GM12878 (cell line): Measurements from ENCODE around the gene PARD6A. TPM values are rescaled to one million over a fixed set of nuclear protein-coding genes. Genes with fewer than 3 reads are reported as not detected.

Source experiments
- ATAC-seq: fragments of 200-7000 bp; cut with Tn5 transposase; 3 replicates; pipeline ENCODE4 v1.9.1; 2020; ENCODE audit warnings: mild to moderate bottlenecking, moderate library complexity
- BruUV-seq: library from RNA; stranded (reverse); fragments of 400-500 nt; replicated peaks from 2 replicates; lab custom pipeline; 2021; lab: Mats Ljungman, UMichigan
- CTCF ChIA-PET: fragments of 300-600 bp; sonication (Branson Sonifier 250); formaldehyde crosslinking; extraction: SDS; loops from one replicate; lab custom pipeline; 2021; ENCODE audit warnings: inconsistent platforms; lab: Yijun Ruan, JAX
- POLR2A ChIA-PET: fragments of 350-600 bp; formaldehyde crosslinking; extraction: SDS; loops from one replicate; lab custom pipeline; 2021; ENCODE audit warnings: inconsistent platforms; lab: Charles Lee
- RAD21 ChIA-PET: fragments of 300-600 bp; sonication (Branson Sonifier 250); formaldehyde crosslinking; loops from one replicate; lab custom pipeline; 2023; ENCODE audit warnings: antibody characterized with exemption; ENCODE audit not compliant: unreplicated experiment; lab: Charles Lee
- SMC1A ChIA-PET: fragments of 300-600 bp; sonication (Branson Sonifier 250); formaldehyde crosslinking; loops from one replicate; lab custom pipeline; 2023; ENCODE audit not compliant: unreplicated experiment, uncharacterized antibody; lab: Charles Lee
- DNase-seq: peaks from one replicate; pipeline ENCODE4 v3.0.0-alpha.2; 2011; ENCODE audit warnings: low read depth, low spot score
- FAIRE-seq: peaks from 3 replicates; lab custom pipeline; 2011; peaks lifted over from hg19 to GRCh38; lab: Jason Lieb, UNC
- H2AFZ ChIP-seq: 2 replicates; pipeline ENCODE4 v1.6.0; 2011; ENCODE audit warnings: low read depth, low read length, control low read depth; ENCODE audit not compliant: control insufficient read depth
- H3K27ac ChIP-seq: 2 replicates; pipeline ENCODE4 v1.5.1; 2011; ENCODE audit warnings: control low read depth; ENCODE audit not compliant: control insufficient read depth, insufficient read depth
- H3K27me3 ChIP-seq, 2 experiments: replicated peaks in 1 of 2; 2 replicates each; pipeline versions ENCODE4 v1.6.0 to v1.6.1; 2011; ENCODE audit warnings: low read length in 1 of 2; ENCODE audit not compliant: control insufficient read depth in 2 of 2, insufficient read depth in 2 of 2
- H3K36me3 ChIP-seq, 2 experiments: 2 replicates each; pipeline ENCODE4 v1.5.1; 2011; ENCODE audit warnings: low read length in 1 of 2; ENCODE audit not compliant: control insufficient read depth in 2 of 2, insufficient read depth in 2 of 2
- H3K4me1 ChIP-seq: 2 replicates; pipeline ENCODE4 v1.6.1; 2011; ENCODE audit warnings: mild to moderate bottlenecking, low read length, moderate library complexity, mixed read lengths; ENCODE audit not compliant: control insufficient read depth, insufficient read depth
- H3K4me2 ChIP-seq: 2 replicates; pipeline ENCODE4 v1.6.0; 2011; ENCODE audit warnings: control low read depth; ENCODE audit not compliant: control insufficient read depth, insufficient read depth
- H3K4me3 ChIP-seq: fragments of 200-600 bp; sonication (generic); 2 replicates; pipeline ENCODE4 v1.5.1; 2016
- H3K79me2 ChIP-seq: 2 replicates; pipeline ENCODE4 v1.6.0; 2011; ENCODE audit warnings: low read length; ENCODE audit not compliant: control insufficient read depth, insufficient read depth
- H3K9ac ChIP-seq: 2 replicates; pipeline ENCODE4 v1.8.0; 2011; ENCODE audit warnings: low read length, control low read depth, mixed read lengths; ENCODE audit not compliant: control insufficient read depth, insufficient read depth
- H3K9me3 ChIP-seq: replicated peaks from 3 replicates; pipeline ENCODE4 v1.5.1; 2011; ENCODE audit warnings: mild to moderate bottlenecking, low read length; ENCODE audit not compliant: control insufficient read depth, insufficient read depth
- H4K20me1 ChIP-seq: 2 replicates; pipeline ENCODE4 v1.6.0; 2011; ENCODE audit not compliant: control insufficient read depth, insufficient read depth
- BACH1 ChIP-seq: fragments of 450-650 bp; IDR thresholded peaks from 2 replicates; pipeline ENCODE4 v1.6.1; 2017; ENCODE audit warnings: mild to moderate bottlenecking, borderline replicate concordance
- BHLHE40 ChIP-seq, 2 experiments: fragments of 450-650 bp in 1 of 2; IDR thresholded peaks; 2 replicates each; pipeline ENCODE4 v1.6.1; 2011 to 2017; ENCODE audit warnings: low read depth in 2 of 2, borderline replicate concordance in 1 of 2, improper control_type of control experiment in 1 of 2, low read length in 1 of 2, mild to moderate bottlenecking in 1 of 2
- CREB1 ChIP-seq: IDR thresholded peaks from 2 replicates; pipeline ENCODE4 v1.6.1; 2012; ENCODE audit warnings: low read depth, mild to moderate bottlenecking, inconsistent platforms
- IKZF1 ChIP-seq: fragments of 450-650 bp; conservative IDR thresholded peaks from 2 replicates; pipeline ENCODE4 v1.6.1; 2017; ENCODE audit warnings: antibody characterized with exemption, mild to moderate bottlenecking
- JUND ChIP-seq: IDR thresholded peaks from 2 replicates; pipeline ENCODE4 v1.6.1; 2012; ENCODE audit warnings: low read depth, mild to moderate bottlenecking, low read length, improper control_type of control experiment, moderate library complexity
- MYB ChIP-seq: fragments of 150-350 bp; IDR thresholded peaks from 2 replicates; pipeline ENCODE4 v1.6.1; 2014; ENCODE audit warnings: mild to moderate bottlenecking, low read depth, low read length, borderline replicate concordance
- SIX5 ChIP-seq: IDR thresholded peaks from 2 replicates; pipeline ENCODE4 v1.6.1; 2011; ENCODE audit warnings: mild to moderate bottlenecking, low read depth, low read length, moderate library complexity; ENCODE audit not compliant: severe bottlenecking
- SPI1 ChIP-seq: IDR thresholded peaks from 2 replicates; pipeline ENCODE4 v1.6.1; 2011; ENCODE audit warnings: low read depth, mild to moderate bottlenecking, low read length, moderate library complexity, borderline replicate concordance; ENCODE audit not compliant: insufficient read depth
- STAT3 ChIP-seq: IDR thresholded peaks from 2 replicates; pipeline ENCODE4 v1.6.1; 2011; ENCODE audit warnings: low read depth, low read length, improper control_type of control experiment
- ZBTB33 ChIP-seq: fragments of 450-650 bp; IDR thresholded peaks from 2 replicates; pipeline ENCODE4 v1.6.1; 2017; ENCODE audit warnings: mild to moderate bottlenecking
- WGBS: methylation state at CpG from one replicate; pipeline ENCODE4 v1.1.6; 2016; ENCODE audit warnings: low lambda C conversion rate; ENCODE audit not compliant: insufficient replicate concordance, insufficient coverage; ENCODE audit errors: missing lambda C conversion rate; 5-methylcytosine and 5-hydroxymethylcytosine counted together
- in situ Hi-C: fragments of 300-500 bp; cut with MboI; formaldehyde crosslinking; loops from 9 replicates; pipeline ENCODE4 v1.14.3; 2018; ENCODE audit warnings: mixed read lengths
- intact Hi-C: fragments of 100-400 bp; cut with micrococcal nuclease; formaldehyde crosslinking; loops from one replicate; pipeline ENCODE4 v1.14.2; 2022; ENCODE audit not compliant: unreplicated experiment
- polyA plus RNA-seq, 11 experiments: library from polyadenylated mRNA; depleted of rRNA in 4 of 11; unstranded in 6 of 11; stranded (reverse) in 5 of 11; fragments of >200 nt; fragmentation: Nextera tagmentation in 4 of 11; fragmentation: Illumina TruSeq in 1 of 11; extraction: Ambion mirVana in 4 of 11; extraction: Trizol in 1 of 11; gene quantifications; 1 replicate in 1 of 11; 2 replicates in 10 of 11; pipeline versions ENCODE4 v1.2.1 to v1.2.3, GENCODE V29; 2011 to 2016; ENCODE audit warnings: inconsistent platforms in 2 of 11, missing spikeins in 2 of 11, low read depth in 1 of 11
- total RNA-seq, 4 experiments: library from RNA; depleted of rRNA in 3 of 4; stranded (reverse); fragments of >200 nt in 3 of 4; fragmentation: Illumina TruSeq in 1 of 4; extraction: Trizol in 1 of 4; gene quantifications; 2 replicates each; pipeline versions ENCODE4 v1.2.1 to v1.2.3, GENCODE V29; 2013 to 2021

Gene PARD6A
- total and polyA plus RNA-seq, 10 of the 15 experiments (the other 5 are each of a cell fraction or from before 2014, with no cell fraction given) = 0.42 to 10.1 (median 4.4) TPM

GRCh38 chr16:67703626-67704025, 42.9 kb downstream of the PARD6A start:
- intact Hi-C loops = no loop called here

More at GRCh38 chr16:67703626-67704025, 42.9 kb downstream of the PARD6A start:
- no peaks in the 10 kb centered on the region; the same call in 2 of the 3 replicates for H3K9me3 ChIP-seq
- FAIRE-seq (no peak), DNase-seq (no peak), ATAC-seq (no peak)
- H3K4me2 ChIP-seq = no peak overlapping the region
- in situ Hi-C loops = no loop called here
- ChIA-PET RAD21 (no interaction called here), POLR2A (interaction anchor here (0.6 kb wide), 2 partner anchors 912 to 1054 kb away, joined by 4 to 5 read pairs; no protein-coding TSS in a partner anchor), CTCF (interaction anchor here (1.1 to 1.6 kb wide), 3 partner anchors 14 to 30 kb away, joined by 3 to 4 read pairs (median 4); no protein-coding TSS in a partner anchor), SMC1A (no interaction called here)
- H3K9ac ChIP-seq = no peak overlapping the region
- no peaks in the 10 kb centered on the region; the same call in 1 of the 2 replicates for H3K4me1 ChIP-seq
- no peaks in the 10 kb centered on the region for H3K27me3 ChIP-seq
- no TSS peak for BruUV-seq
- no peaks in the 10 kb centered on the region for H4K20me1 ChIP-seq
- no peak for TF ChIP-seq BHLHE40 (IDR thresholded peaks at IDR 0.05; ENCODE audit: borderline replicate concordance in 1 of 2, low read depth in 2 of 2, low read length in 1 of 2)
- no peak for TF ChIP-seq BACH1
- no peak for TF ChIP-seq SPI1
- no peak for TF ChIP-seq SIX5
- no peak for TF ChIP-seq CREB1
- no peak for TF ChIP-seq STAT3
- no peak for TF ChIP-seq IKZF1
- no peak for TF ChIP-seq MYB
- no peak for TF ChIP-seq JUND
- no peak for TF ChIP-seq ZBTB33
- H2AFZ ChIP-seq = no peak overlapping the region
- no peaks in the 10 kb centered on the region for H3K36me3 ChIP-seq
- no peaks in the 10 kb centered on the region; the same call in none of the 2 replicates for H3K79me2 ChIP-seq
- H3K27ac ChIP-seq = no peak overlapping the region
- no peak overlapping the region for H3K4me3 ChIP-seq
- WGBS = 50% methylated on average over 2 of the region's 2 CpGs
